GM23338 (cell line): ENCODE results near the gene SH3BP4. TPM values are rescaled to one million over a fixed set of nuclear protein-coding genes. Genes with fewer than 3 reads are reported as not detected.

Experiments
- ATAC-seq: fragments of 200-7000 bp; cut with Tn5 transposase; 3 replicates; pipeline ENCODE4 v1.9.1; 2020
- DNase-seq: peaks from one replicate; pipeline ENCODE4 v3.0.0-alpha.2; 2015; ENCODE audit warnings: low spot score
- H2AFZ ChIP-seq: fragments of 200-600 bp; sonication (generic); 2 replicates; pipeline ENCODE4 v1.8.0; 2016; ENCODE audit warnings: antibody characterized with exemption, mild to moderate bottlenecking, moderate library complexity
- H3F3A ChIP-seq: fragments of 200-600 bp; sonication (generic); replicated peaks from 2 replicates; pipeline ENCODE4 v1.8.0; 2017; ENCODE audit warnings: antibody characterized with exemption, mixed run types, low read depth
- H3K27ac ChIP-seq: fragments of 200-600 bp; sonication (generic); 2 replicates; pipeline ENCODE4 v1.6.1; 2016; ENCODE audit warnings: low read depth
- H3K27me3 ChIP-seq: fragments of 200-600 bp; sonication (generic); 2 replicates; pipeline ENCODE4 v1.8.0; 2016; ENCODE audit warnings: mild to moderate bottlenecking, mixed run types, moderate library complexity; ENCODE audit not compliant: insufficient read depth
- H3K36me3 ChIP-seq: fragments of 200-600 bp; sonication (generic); 2 replicates; pipeline ENCODE4 v1.8.0; 2016; ENCODE audit warnings: mild to moderate bottlenecking; ENCODE audit not compliant: insufficient read depth
- H3K4me1 ChIP-seq: fragments of 200-600 bp; sonication (generic); 2 replicates; pipeline ENCODE4 v1.8.0; 2016; ENCODE audit warnings: mild to moderate bottlenecking, moderate library complexity; ENCODE audit not compliant: insufficient read depth
- H3K4me2 ChIP-seq: fragments of 200-600 bp; sonication (generic); 2 replicates; pipeline ENCODE4 v1.7.1; 2017; ENCODE audit warnings: mixed run types
- H3K4me3 ChIP-seq: fragments of 200-600 bp; sonication (generic); 2 replicates; pipeline ENCODE4 v1.6.1; 2016; ENCODE audit warnings: mixed run types
- H3K79me2 ChIP-seq: fragments of 200-600 bp; sonication (generic); replicated peaks from 2 replicates; pipeline ENCODE4 v1.8.0; 2017; ENCODE audit warnings: mild to moderate bottlenecking; ENCODE audit not compliant: insufficient read depth
- H3K9me2 ChIP-seq: fragments of 200-600 bp; sonication (generic); 2 replicates; pipeline ENCODE4 v1.8.0; 2017; ENCODE audit not compliant: insufficient read depth
- H4K20me1 ChIP-seq: fragments of 200-600 bp; sonication (generic); replicated peaks from 2 replicates; pipeline ENCODE4 v1.8.0; 2017; ENCODE audit warnings: mild to moderate bottlenecking; ENCODE audit not compliant: insufficient read depth
- H3K27ac Mint-ChIP-seq: 2 replicates; pipeline ENCODE4 v1.8.0; 2020; ENCODE audit warnings: inconsistent platforms, mild to moderate bottlenecking, moderate library complexity, mixed read lengths
- H3K27me3 Mint-ChIP-seq: 3 replicates; pipeline ENCODE4 v1.8.0; 2022; ENCODE audit warnings: low read depth, mild to moderate bottlenecking, moderate library complexity, mixed read lengths, inconsistent platforms; ENCODE audit not compliant: insufficient read depth, poor library complexity
- H3K36me3 Mint-ChIP-seq: 3 replicates; pipeline ENCODE4 v1.8.0; 2021; ENCODE audit warnings: low read depth, mild to moderate bottlenecking, inconsistent platforms, moderate library complexity, mixed read lengths
- H3K4me1 Mint-ChIP-seq: 3 replicates; pipeline ENCODE4 v1.8.0; 2020; ENCODE audit warnings: mild to moderate bottlenecking, inconsistent platforms, mixed read lengths
- H3K4me3 Mint-ChIP-seq: 3 replicates; pipeline ENCODE4 v1.8.0; 2021; ENCODE audit warnings: moderate library complexity, mild to moderate bottlenecking, inconsistent platforms, mixed read lengths
- H3K9me3 Mint-ChIP-seq: 3 replicates; pipeline ENCODE4 v1.8.0; 2020; ENCODE audit warnings: moderate library complexity, mild to moderate bottlenecking, inconsistent platforms, mixed read lengths
- CREB1 ChIP-seq: fragments of 250-450 bp; sonication (Bioruptor Pico); IDR thresholded peaks from 2 replicates; pipeline ENCODE4 v1.5.0; 2020; ENCODE audit warnings: low read depth, mild to moderate bottlenecking, moderate library complexity
- EZH2 ChIP-seq: fragments of 200-600 bp; sonication (generic); IDR thresholded peaks from one replicate; pipeline ENCODE4 v1.8.0; 2017; ENCODE audit warnings: antibody characterized with exemption, mild to moderate bottlenecking, low read depth; ENCODE audit not compliant: unreplicated experiment
- EZH2phosphoT487 ChIP-seq: fragments of 200-600 bp; sonication (generic); IDR thresholded peaks from one replicate; pipeline ENCODE4 v1.8.1; 2018; ENCODE audit warnings: antibody characterized with exemption; ENCODE audit not compliant: unreplicated experiment
- JUNB ChIP-seq: IDR thresholded peaks from one replicate; pipeline ENCODE4 v1.6.1; 2016; ENCODE audit warnings: antibody characterized with exemption; ENCODE audit not compliant: unreplicated experiment
- NANOG ChIP-seq: IDR thresholded peaks from 2 replicates; pipeline ENCODE4 v1.6.1; 2016; ENCODE audit warnings: antibody characterized with exemption, borderline replicate concordance
- POLR2AphosphoS5 ChIP-seq: IDR thresholded peaks from 2 replicates; pipeline ENCODE4 v1.6.1; 2016; ENCODE audit warnings: antibody characterized with exemption, low read depth
- STAT1 ChIP-seq: IDR thresholded peaks from one replicate; pipeline ENCODE4 v1.6.1; 2016; ENCODE audit warnings: antibody characterized with exemption; ENCODE audit not compliant: unreplicated experiment
- ZNF114 ChIP-seq: fragments of 250-450 bp; sonication (Bioruptor Pico); IDR thresholded peaks from 2 replicates; pipeline ENCODE4 v1.5.0; 2020; ENCODE audit warnings: mild to moderate bottlenecking, moderate library complexity
- ZNF331 ChIP-seq: fragments of 250-450 bp; sonication (Bioruptor Pico); IDR thresholded peaks from 2 replicates; pipeline ENCODE4 v1.5.0; 2020; ENCODE audit warnings: low read depth, mild to moderate bottlenecking, moderate library complexity
- polyA plus RNA-seq: library from polyadenylated mRNA; unstranded; fragments of >200 nt; fragmentation: Nextera tagmentation; extraction: Ambion mirVana; gene quantifications from 2 replicates; pipeline ENCODE4 v1.2.1, GENCODE V29; 2016
- total RNA-seq: library from RNA; depleted of rRNA; stranded (reverse); fragments of >200 nt; shearing (Covaris generic); gene quantifications from 2 replicates; pipeline ENCODE4 v1.2.3, GENCODE V29; 2014
- TF ChIP-seq, protein P1 (sequence below): fragments of 250-450 bp; sonication (Bioruptor Pico); IDR thresholded peaks from 2 replicates; pipeline ENCODE4 v1.5.0; 2020; ENCODE audit warnings: mild to moderate bottlenecking, moderate library complexity
- TF ChIP-seq, protein P2 (sequence below): IDR thresholded peaks from 2 replicates; pipeline ENCODE4 v1.6.1; 2016; ENCODE audit warnings: antibody characterized with exemption
- TF ChIP-seq, protein P3 (sequence below): IDR thresholded peaks from one replicate; pipeline ENCODE4 v1.6.1; 2018; ENCODE audit warnings: antibody characterized with exemption; ENCODE audit not compliant: unreplicated experiment
- TF ChIP-seq, protein P4 (sequence below), 2 experiments: fragments of 200-600 bp in 1 of 2; sonication (generic) in 1 of 2; conservative IDR thresholded peaks; 2 replicates each; pipeline versions ENCODE4 v1.5.1 to v1.6.1; 2016 to 2017; ENCODE audit warnings: antibody characterized with exemption in 2 of 2, low read depth in 2 of 2, mild to moderate bottlenecking in 2 of 2, moderate library complexity in 1 of 2

Gene SH3BP4
- total and polyA plus RNA-seq, 2 experiments from 2014 or later, result 15.6 to 50.9 TPM

DNA sequence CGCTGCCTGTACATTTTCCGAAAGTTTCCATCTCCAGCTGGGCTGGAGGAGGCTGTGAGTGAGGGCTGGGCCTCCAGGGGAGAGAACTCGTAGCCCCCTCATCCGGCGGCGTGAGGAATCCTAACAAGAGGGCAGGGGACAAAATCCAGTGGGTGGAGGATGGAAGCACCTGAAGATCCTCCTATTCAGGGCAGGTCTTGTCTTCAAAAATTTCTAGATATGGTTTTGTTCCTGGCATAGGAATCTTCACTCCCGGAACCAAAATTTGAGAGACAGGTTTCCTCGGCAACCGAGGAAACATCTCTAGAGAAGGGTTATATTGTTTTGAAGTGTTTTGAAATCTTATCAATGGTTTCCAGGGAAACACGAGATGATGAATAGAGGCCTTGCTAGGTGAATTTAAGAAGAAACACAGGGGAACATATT is 136.7 kb downstream of the SH3BP4 start:
- Mint-ChIP-seq H3K4me3 (no peak overlapping the region), H3K36me3 (no peaks in the 10 kb centered on the region), H3K4me1 (peaks cover 8% of the 10 kb centered on the region), H3K27ac (no peak overlapping the region), H3K9me3 (no peaks in the 10 kb centered on the region), H3K27me3 (peaks cover 12% of the 10 kb centered on the region)
- Histone ChIP-seq H3K4me1 (no peaks in the 10 kb centered on the region; the same call in 1 of the 2 replicates), H2AFZ (no peak overlapping the region), H4K20me1 (no peaks in the 10 kb centered on the region), H3K79me2 (no peaks in the 10 kb centered on the region), H3K4me3 (no peak overlapping the region), H3K9me2 (peaks cover 5% of the 10 kb centered on the region; the same call in 1 of the 2 replicates), H3K27ac (no peak overlapping the region), H3F3A (no peaks in the 10 kb centered on the region), H3K4me2 (no peak overlapping the region), H3K27me3 (no peaks in the 10 kb centered on the region), H3K36me3 (no peaks in the 10 kb centered on the region)
- TF ChIP-seq EZH2phosphoT487, result no peak
- TF ChIP-seq, protein P1, sequence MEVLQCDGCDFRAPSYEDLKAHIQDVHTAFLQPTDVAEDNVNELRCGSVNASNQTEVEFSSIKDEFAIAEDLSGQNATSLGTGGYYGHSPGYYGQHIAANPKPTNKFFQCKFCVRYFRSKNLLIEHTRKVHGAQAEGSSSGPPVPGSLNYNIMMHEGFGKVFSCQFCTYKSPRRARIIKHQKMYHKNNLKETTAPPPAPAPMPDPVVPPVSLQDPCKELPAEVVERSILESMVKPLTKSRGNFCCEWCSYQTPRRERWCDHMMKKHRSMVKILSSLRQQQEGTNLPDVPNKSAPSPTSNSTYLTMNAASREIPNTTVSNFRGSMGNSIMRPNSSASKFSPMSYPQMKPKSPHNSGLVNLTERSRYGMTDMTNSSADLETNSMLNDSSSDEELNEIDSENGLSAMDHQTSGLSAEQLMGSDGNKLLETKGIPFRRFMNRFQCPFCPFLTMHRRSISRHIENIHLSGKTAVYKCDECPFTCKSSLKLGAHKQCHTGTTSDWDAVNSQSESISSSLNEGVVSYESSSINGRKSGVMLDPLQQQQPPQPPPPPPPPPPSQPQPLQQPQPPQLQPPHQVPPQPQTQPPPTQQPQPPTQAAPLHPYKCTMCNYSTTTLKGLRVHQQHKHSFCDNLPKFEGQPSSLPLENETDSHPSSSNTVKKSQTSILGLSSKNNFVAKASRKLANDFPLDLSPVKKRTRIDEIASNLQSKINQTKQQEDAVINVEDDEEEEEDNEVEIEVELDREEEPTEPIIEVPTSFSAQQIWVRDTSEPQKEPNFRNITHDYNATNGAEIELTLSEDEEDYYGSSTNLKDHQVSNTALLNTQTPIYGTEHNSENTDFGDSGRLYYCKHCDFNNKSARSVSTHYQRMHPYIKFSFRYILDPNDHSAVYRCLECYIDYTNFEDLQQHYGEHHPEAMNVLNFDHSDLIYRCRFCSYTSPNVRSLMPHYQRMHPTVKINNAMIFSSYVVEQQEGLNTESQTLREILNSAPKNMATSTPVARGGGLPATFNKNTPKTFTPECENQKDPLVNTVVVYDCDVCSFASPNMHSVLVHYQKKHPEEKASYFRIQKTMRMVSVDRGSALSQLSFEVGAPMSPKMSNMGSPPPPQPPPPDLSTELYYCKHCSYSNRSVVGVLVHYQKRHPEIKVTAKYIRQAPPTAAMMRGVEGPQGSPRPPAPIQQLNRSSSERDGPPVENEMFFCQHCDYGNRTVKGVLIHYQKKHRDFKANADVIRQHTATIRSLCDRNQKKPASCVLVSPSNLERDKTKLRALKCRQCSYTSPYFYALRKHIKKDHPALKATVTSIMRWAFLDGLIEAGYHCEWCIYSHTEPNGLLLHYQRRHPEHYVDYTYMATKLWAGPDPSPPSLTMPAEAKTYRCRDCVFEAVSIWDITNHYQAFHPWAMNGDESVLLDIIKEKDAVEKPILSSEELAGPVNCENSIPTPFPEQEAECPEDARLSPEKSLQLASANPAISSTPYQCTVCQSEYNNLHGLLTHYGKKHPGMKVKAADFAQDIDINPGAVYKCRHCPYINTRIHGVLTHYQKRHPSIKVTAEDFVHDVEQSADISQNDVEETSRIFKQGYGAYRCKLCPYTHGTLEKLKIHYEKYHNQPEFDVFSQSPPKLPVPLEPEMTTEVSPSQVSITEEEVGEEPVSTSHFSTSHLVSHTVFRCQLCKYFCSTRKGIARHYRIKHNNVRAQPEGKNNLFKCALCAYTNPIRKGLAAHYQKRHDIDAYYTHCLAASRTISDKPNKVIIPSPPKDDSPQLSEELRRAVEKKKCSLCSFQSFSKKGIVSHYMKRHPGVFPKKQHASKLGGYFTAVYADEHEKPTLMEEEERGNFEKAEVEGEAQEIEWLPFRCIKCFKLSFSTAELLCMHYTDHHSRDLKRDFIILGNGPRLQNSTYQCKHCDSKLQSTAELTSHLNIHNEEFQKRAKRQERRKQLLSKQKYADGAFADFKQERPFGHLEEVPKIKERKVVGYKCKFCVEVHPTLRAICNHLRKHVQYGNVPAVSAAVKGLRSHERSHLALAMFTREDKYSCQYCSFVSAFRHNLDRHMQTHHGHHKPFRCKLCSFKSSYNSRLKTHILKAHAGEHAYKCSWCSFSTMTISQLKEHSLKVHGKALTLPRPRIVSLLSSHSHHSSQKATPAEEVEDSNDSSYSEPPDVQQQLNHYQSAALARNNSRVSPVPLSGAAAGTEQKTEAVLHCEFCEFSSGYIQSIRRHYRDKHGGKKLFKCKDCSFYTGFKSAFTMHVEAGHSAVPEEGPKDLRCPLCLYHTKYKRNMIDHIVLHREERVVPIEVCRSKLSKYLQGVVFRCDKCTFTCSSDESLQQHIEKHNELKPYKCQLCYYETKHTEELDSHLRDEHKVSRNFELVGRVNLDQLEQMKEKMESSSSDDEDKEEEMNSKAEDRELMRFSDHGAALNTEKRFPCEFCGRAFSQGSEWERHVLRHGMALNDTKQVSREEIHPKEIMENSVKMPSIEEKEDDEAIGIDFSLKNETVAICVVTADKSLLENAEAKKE (CRISPR knock-in tag), result no peak
- TF ChIP-seq, protein P2, sequence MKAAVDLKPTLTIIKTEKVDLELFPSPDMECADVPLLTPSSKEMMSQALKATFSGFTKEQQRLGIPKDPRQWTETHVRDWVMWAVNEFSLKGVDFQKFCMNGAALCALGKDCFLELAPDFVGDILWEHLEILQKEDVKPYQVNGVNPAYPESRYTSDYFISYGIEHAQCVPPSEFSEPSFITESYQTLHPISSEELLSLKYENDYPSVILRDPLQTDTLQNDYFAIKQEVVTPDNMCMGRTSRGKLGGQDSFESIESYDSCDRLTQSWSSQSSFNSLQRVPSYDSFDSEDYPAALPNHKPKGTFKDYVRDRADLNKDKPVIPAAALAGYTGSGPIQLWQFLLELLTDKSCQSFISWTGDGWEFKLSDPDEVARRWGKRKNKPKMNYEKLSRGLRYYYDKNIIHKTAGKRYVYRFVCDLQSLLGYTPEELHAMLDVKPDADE, result no peak
- no peak for TF ChIP-seq JUNB
- no peak for TF ChIP-seq ZNF331
- TF ChIP-seq, protein P3, sequence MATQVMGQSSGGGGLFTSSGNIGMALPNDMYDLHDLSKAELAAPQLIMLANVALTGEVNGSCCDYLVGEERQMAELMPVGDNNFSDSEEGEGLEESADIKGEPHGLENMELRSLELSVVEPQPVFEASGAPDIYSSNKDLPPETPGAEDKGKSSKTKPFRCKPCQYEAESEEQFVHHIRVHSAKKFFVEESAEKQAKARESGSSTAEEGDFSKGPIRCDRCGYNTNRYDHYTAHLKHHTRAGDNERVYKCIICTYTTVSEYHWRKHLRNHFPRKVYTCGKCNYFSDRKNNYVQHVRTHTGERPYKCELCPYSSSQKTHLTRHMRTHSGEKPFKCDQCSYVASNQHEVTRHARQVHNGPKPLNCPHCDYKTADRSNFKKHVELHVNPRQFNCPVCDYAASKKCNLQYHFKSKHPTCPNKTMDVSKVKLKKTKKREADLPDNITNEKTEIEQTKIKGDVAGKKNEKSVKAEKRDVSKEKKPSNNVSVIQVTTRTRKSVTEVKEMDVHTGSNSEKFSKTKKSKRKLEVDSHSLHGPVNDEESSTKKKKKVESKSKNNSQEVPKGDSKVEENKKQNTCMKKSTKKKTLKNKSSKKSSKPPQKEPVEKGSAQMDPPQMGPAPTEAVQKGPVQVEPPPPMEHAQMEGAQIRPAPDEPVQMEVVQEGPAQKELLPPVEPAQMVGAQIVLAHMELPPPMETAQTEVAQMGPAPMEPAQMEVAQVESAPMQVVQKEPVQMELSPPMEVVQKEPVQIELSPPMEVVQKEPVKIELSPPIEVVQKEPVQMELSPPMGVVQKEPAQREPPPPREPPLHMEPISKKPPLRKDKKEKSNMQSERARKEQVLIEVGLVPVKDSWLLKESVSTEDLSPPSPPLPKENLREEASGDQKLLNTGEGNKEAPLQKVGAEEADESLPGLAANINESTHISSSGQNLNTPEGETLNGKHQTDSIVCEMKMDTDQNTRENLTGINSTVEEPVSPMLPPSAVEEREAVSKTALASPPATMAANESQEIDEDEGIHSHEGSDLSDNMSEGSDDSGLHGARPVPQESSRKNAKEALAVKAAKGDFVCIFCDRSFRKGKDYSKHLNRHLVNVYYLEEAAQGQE, result no peak
- no peak for TF ChIP-seq ZNF114 (CRISPR knock-in tag)
- no peak for TF ChIP-seq NANOG
- no peak for TF ChIP-seq CREB1
- TF ChIP-seq EZH2, result no peak
- TF ChIP-seq, protein P4, sequence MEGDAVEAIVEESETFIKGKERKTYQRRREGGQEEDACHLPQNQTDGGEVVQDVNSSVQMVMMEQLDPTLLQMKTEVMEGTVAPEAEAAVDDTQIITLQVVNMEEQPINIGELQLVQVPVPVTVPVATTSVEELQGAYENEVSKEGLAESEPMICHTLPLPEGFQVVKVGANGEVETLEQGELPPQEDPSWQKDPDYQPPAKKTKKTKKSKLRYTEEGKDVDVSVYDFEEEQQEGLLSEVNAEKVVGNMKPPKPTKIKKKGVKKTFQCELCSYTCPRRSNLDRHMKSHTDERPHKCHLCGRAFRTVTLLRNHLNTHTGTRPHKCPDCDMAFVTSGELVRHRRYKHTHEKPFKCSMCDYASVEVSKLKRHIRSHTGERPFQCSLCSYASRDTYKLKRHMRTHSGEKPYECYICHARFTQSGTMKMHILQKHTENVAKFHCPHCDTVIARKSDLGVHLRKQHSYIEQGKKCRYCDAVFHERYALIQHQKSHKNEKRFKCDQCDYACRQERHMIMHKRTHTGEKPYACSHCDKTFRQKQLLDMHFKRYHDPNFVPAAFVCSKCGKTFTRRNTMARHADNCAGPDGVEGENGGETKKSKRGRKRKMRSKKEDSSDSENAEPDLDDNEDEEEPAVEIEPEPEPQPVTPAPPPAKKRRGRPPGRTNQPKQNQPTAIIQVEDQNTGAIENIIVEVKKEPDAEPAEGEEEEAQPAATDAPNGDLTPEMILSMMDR (conservative IDR thresholded peaks at IDR 0.05; ENCODE audit: low read depth in 2 of 2), result no peak; a peak in 1 of 4 replicates
- no peak for TF ChIP-seq POLR2AphosphoS5
- TF ChIP-seq STAT1, result no peak
- DNase-seq (no peak), ATAC-seq (no peak)
